NCI-H345 treated with DMSO at 0.1 percent for 48 hours (cell line): ENCODE measurements around the gene NDUFAF5.

ENCODE experiments used
- DNase-seq: peaks from one replicate; lab custom pipeline; 2025; ENCODE audit not compliant: unreplicated experiment; lab: John Stamatoyannopoulos, UW

NDUFAF5 gene

GRCh38 chr20:13865791-13866351, 81.0 kb downstream of the NDUFAF5 start:
- peak; percentile 87 for DNase-seq

DNA sequence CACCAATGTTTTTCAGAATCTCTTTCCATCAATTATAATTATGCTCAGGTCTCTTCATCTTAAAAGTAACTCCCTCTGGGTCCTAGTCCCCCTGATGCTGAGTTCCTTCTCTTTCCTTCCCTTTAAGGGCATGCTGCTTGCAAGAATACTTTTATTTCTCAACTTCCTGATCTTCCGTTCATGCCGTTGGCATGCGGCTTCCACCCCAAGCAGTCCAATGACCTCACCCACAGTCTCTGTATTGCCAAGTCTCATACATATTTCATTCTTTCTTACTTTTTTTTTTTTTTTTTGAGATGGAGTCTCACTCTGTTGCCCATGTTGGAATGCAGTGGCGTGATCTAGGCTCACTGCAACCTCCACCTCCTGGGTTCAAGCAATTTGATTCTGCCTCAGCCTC, 83.5 kb downstream of the NDUFAF5 start:
- no peak for DNase-seq

GRCh38 chr20:13870170-13870748, 85.4 kb downstream of the NDUFAF5 start:
- no peak for DNase-seq
